Panc1 (cell line): ENCODE measurements around the gene DMGDH. TPM values are rescaled to one million over a fixed set of nuclear protein-coding genes. Genes with fewer than 3 reads are reported as not detected.
A peak's percentile ranks its signal among the peaks of the same experiment; 100 is the strongest.

Experiments used
- ATAC-seq: fragments of 200-7000 bp; cut with Tn5 transposase; 2 replicates; pipeline ENCODE4 v1.9.1; 2020; ENCODE audit warnings: mild to moderate bottlenecking, moderate library complexity
- BruUV-seq: library from RNA; stranded (reverse); fragments of 400-500 nt; replicated peaks from 2 replicates; lab custom pipeline; 2021; lab: Mats Ljungman, UMichigan
- CTCF ChIA-PET: fragments of 300-600 bp; sonication (Branson Sonifier 250); formaldehyde crosslinking; loops from one replicate; lab custom pipeline; 2022; ENCODE audit warnings: antibody characterized with exemption; lab: Charles Lee
- POLR2A ChIA-PET: fragments of 300-600 bp; sonication (Branson Sonifier 250); formaldehyde crosslinking; loops from one replicate; lab custom pipeline; 2022; ENCODE audit warnings: antibody characterized with exemption; lab: Charles Lee
- DNase-seq: peaks from one replicate; pipeline ENCODE4 v3.0.0-alpha.2; 2010; ENCODE audit warnings: low read depth, low spot score
- H3K27ac ChIP-seq: 2 replicates; pipeline ENCODE4 v1.5.1; 2011; ENCODE audit warnings: mild to moderate bottlenecking, low read length, inconsistent platforms
- H3K27me3 ChIP-seq: fragments of 200-500 bp; sonication (Bioruptor generic); 2 replicates; pipeline ENCODE4 v1.6.0; 2014; ENCODE audit warnings: low read length, inconsistent platforms; ENCODE audit not compliant: control insufficient read depth, insufficient read depth
- H3K36me3 ChIP-seq: fragments of 200-500 bp; sonication (Bioruptor generic); 2 replicates; pipeline ENCODE4 v1.5.1; 2014; ENCODE audit warnings: inconsistent platforms, mild to moderate bottlenecking, low read length, moderate library complexity; ENCODE audit not compliant: control insufficient read depth, insufficient read depth
- H3K4me1 ChIP-seq: 2 replicates; pipeline ENCODE4 v1.5.1; 2011; ENCODE audit warnings: inconsistent platforms, mild to moderate bottlenecking, low read length, moderate library complexity; ENCODE audit not compliant: control insufficient read depth, insufficient read depth
- H3K4me3 ChIP-seq, 2 experiments: 2 replicates each; pipeline ENCODE4 v1.5.1; 2011 to 2012; ENCODE audit warnings: low read depth in 2 of 2, low read length in 2 of 2, mild to moderate bottlenecking in 2 of 2, inconsistent platforms in 1 of 2, moderate library complexity in 1 of 2
- H3K9me3 ChIP-seq: fragments of 200-500 bp; sonication (Bioruptor generic); 2 replicates; pipeline ENCODE4 v1.5.1; 2014; ENCODE audit warnings: low read depth, mild to moderate bottlenecking, inconsistent platforms, low read length, moderate library complexity; ENCODE audit not compliant: control insufficient read depth, insufficient read depth
- CTCF ChIP-seq: fragments of 450-650 bp; IDR thresholded peaks from 2 replicates; pipeline ENCODE4 v1.5.1; 2017; ENCODE audit warnings: mild to moderate bottlenecking
- POLR2AphosphoS5 ChIP-seq: IDR thresholded peaks from 2 replicates; pipeline ENCODE4 v1.6.1; 2012; ENCODE audit warnings: mild to moderate bottlenecking, low read depth, low read length, moderate library complexity
- REST ChIP-seq, 2 experiments: IDR thresholded peaks; 2 replicates each; pipeline ENCODE4 v1.6.1; 2011 to 2012; ENCODE audit warnings: low read depth in 2 of 2, control low read depth in 1 of 2, low read length in 1 of 2, mild to moderate bottlenecking in 1 of 2, moderate library complexity in 1 of 2; ENCODE audit not compliant: insufficient read depth in 1 of 2
- SIN3A ChIP-seq: IDR thresholded peaks from 2 replicates; pipeline ENCODE4 v1.6.1; 2012; ENCODE audit warnings: low read depth, mild to moderate bottlenecking, low read length, moderate library complexity, borderline replicate concordance; ENCODE audit not compliant: insufficient read depth
- TCF7L2 ChIP-seq: IDR thresholded peaks from 2 replicates; pipeline ENCODE4 v1.6.1; 2011; ENCODE audit warnings: mild to moderate bottlenecking, low read depth, low read length, inconsistent platforms
- in situ Hi-C: cut with HindIII; loops from 2 replicates; pipeline ENCODE4 v1.10.0; 2016; ENCODE audit warnings: low sequenced_read_pairs, low pct_unique_long_range_greater_than_20kb
- intact Hi-C: fragments of 100-400 bp; cut with micrococcal nuclease; formaldehyde crosslinking; loops from one replicate; pipeline ENCODE4 v1.10.0; 2022; ENCODE audit not compliant: unreplicated experiment
- total RNA-seq: library from RNA; stranded (reverse); gene quantifications from one replicate; pipeline ENCODE4 v1.2.1, GENCODE V29; 2021; ENCODE audit not compliant: unreplicated experiment

DMGDH gene
- total RNA-seq, 1 experiment from 2014 or later: 0.54 TPM

- no peaks in the 10 kb centered on the region for H3K36me3 ChIP-seq
- ChIA-PET CTCF (no interaction called here), POLR2A (no interaction called here)
- BruUV-seq: no TSS peak
- TF ChIP-seq REST (IDR thresholded peaks at IDR 0.05; ENCODE audit: insufficient read depth in 1 of 2, low read depth in 2 of 2, low read length in 1 of 2): no peak
- TF ChIP-seq CTCF: peak; percentile 74
- H3K27ac ChIP-seq: no peak overlapping the region
- intact Hi-C loops: loop anchor here (5.0 kb wide), 1 partner anchor 88 kb away; no protein-coding TSS in a partner anchor
- DNase-seq: peak; percentile 2
- in situ Hi-C loops: no loop called here
- no peak overlapping the region for H3K4me3 ChIP-seq
- H3K4me1 ChIP-seq: no peaks in the 10 kb centered on the region
- no peak for ATAC-seq
- H3K27me3 ChIP-seq: peaks cover 30% of the 10 kb centered on the region
- H3K9me3 ChIP-seq: no peaks in the 10 kb centered on the region
Measured at GRCh38 chr5:79109527-79110492, 40.3 kb upstream of the DMGDH start.

- ChIA-PET POLR2A (no interaction called here), CTCF (no interaction called here)
- ATAC-seq (no peak), DNase-seq (no peak)
- Histone ChIP-seq H3K4me3 (no peak overlapping the region), H3K9me3 (no peaks in the 10 kb centered on the region), H3K36me3 (no peaks in the 10 kb centered on the region), H3K27me3 (peaks cover 28% of the 10 kb centered on the region), H3K4me1 (no peaks in the 10 kb centered on the region), H3K27ac (no peak overlapping the region)
- TF ChIP-seq POLR2AphosphoS5 (no peak), REST (IDR thresholded peaks at IDR 0.05; ENCODE audit: insufficient read depth in 1 of 2, low read depth in 2 of 2, low read length in 1 of 2) (no peak), SIN3A (no peak), TCF7L2 (no peak), CTCF (no peak)
- intact Hi-C loops: no loop called here
- BruUV-seq: no TSS peak
- in situ Hi-C loops: no loop called here
Measured at GRCh38 chr5:79108792-79109191, 39.3 kb upstream of the DMGDH start.
